Measurements from ENCODE around the gene CXCR6. TPM values are rescaled to one million over a fixed set of nuclear protein-coding genes. Genes with fewer than 3 reads are reported as not detected.

Gene CXCR6
- total and polyA plus RNA-seq, 4 donors = 0.10 to 0.30 (median 0.14) TPM; not detected in 1

Small RNA genes within 50 kb of the gene (small RNA-seq; reads per million reads assigned to genes)
- gene RF00019 (ENCODE audit: low replicate concordance) = not detected

Other genes starting within 250 kb of the CXCR6 start
- gene SLC6A20, start 146.9 kb upstream of the CXCR6 start, total RNA-seq = 100 to 1,000 TPM in 1 of 2 donors, 10 to 100 TPM in 1; 19.0 to 110 TPM
- 10 to 100 TPM in 1 of 2 donors, 1 to 10 TPM in 1; 1.9 to 24.7 TPM for gene SLC6A20, start 146.9 kb upstream of the CXCR6 start, polyA plus RNA-seq (ENCODE audit: insufficient read length in 2 of 2)
- gene LZTFL1, start 101.3 kb upstream of the CXCR6 start, total RNA-seq = 10 to 100 TPM; 28.8 to 46.5 TPM
- 10 to 100 TPM; 25.9 to 34.0 TPM for gene LZTFL1, start 101.3 kb upstream of the CXCR6 start, polyA plus RNA-seq (ENCODE audit: insufficient read length in 2 of 2)
- gene CCR9, start 56.9 kb upstream of the CXCR6 start, total RNA-seq = 1 to 10 TPM in 1 of 2 donors, under 1 TPM in 1; 0.30 to 2.0 TPM
- under 1 TPM; 0.19 to 0.51 TPM for gene CCR9, start 56.9 kb upstream of the CXCR6 start, polyA plus RNA-seq (ENCODE audit: insufficient read length in 2 of 2)
- 10 to 100 TPM in 1 of 2 donors, 1 to 10 TPM in 1; 8.9 to 16.0 TPM for gene FYCO1, start 52.4 kb downstream of the CXCR6 start, total RNA-seq
- 1 to 10 TPM; 6.6 to 7.3 TPM for gene FYCO1, start 52.4 kb downstream of the CXCR6 start, polyA plus RNA-seq (ENCODE audit: insufficient read length in 2 of 2)
- gene XCR1, start 84.0 kb downstream of the CXCR6 start, total RNA-seq = not detected
- not detected for gene XCR1, start 84.0 kb downstream of the CXCR6 start, polyA plus RNA-seq (ENCODE audit: insufficient read length in 2 of 2)

Measured in spinal cord (tissue), 4 donors.